HG03342 (cell line): ENCODE measurements around the gene ATF5.

Source experiments
- ATAC-seq: cut with Tn5 transposase; IDR thresholded peaks from one replicate; pipeline ENCODE4 v1.9.1; 2021; ENCODE audit warnings: mild to moderate bottlenecking, moderate library complexity; ENCODE audit not compliant: unreplicated experiment

The ATF5 gene

GRCh38 chr19:49971991-49972411 is 43.0 kb downstream of the ATF5 start:
- ATAC-seq, result no peak

- ATAC-seq, result no peak
These were observed 43.8 kb downstream of the ATF5 start for GRCh38 chr19:49972841-49973240.

- ATAC-seq, result no peak
These were observed 45.0 kb downstream of the ATF5 start for GRCh38 chr19:49973987-49974386.

- ATAC-seq, result no peak
These were observed 46.0 kb downstream of the ATF5 start for GRCh38 chr19:49975051-49975450.

GRCh38 chr19:49976496-49976895 is 47.5 kb downstream of the ATF5 start:
- no peak for ATAC-seq

GRCh38 chr19:49977076-49977475 is 48.1 kb downstream of the ATF5 start:
- no peak for ATAC-seq

GRCh38 chr19:49977881-49978280 is 48.9 kb downstream of the ATF5 start:
- ATAC-seq, result no peak

GRCh38 chr19:49978324-49978723 is 49.3 kb downstream of the ATF5 start:
- ATAC-seq, result no peak

GRCh38 chr19:49981603-49982593 is 52.9 kb downstream of the ATF5 start:
- no peak for ATAC-seq
